Measurements from ENCODE around the gene WNT7A. TPM values are rescaled to one million over a fixed set of nuclear protein-coding genes. Genes with fewer than 3 reads are reported as not detected.
A peak's percentile ranks its signal among the peaks of the same experiment; 100 is the strongest.

Gene WNT7A
- total RNA-seq, 1 donor from 2014 or later = not detected

DNA sequence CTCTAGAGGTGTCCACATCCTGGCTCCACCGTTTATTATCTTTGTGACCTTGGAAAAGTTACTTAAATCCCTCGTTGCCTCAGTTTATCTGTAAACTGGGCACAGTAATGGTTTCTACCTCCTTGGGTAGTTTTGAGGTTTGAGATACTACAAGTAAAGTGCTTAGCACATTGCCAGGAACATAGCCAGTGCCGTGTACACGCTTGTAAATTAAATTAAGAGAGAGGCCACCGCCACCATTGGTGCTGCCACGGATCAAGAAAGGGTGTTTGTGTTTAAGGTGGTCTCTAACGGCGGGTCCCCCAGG, 5.8 kb upstream of the WNT7A start:
- DNase-seq (ENCODE audit: low spot score) = no peak

- DNase-seq (ENCODE audit: low spot score) = peak; percentile 39
Measured at GRCh38 chr3:13884851-13885703, 5.2 kb upstream of the WNT7A start.

GRCh38 chr3:13883681-13884080, 3.8 kb upstream of the WNT7A start:
- no peak for DNase-seq (ENCODE audit: low spot score)

DNA sequence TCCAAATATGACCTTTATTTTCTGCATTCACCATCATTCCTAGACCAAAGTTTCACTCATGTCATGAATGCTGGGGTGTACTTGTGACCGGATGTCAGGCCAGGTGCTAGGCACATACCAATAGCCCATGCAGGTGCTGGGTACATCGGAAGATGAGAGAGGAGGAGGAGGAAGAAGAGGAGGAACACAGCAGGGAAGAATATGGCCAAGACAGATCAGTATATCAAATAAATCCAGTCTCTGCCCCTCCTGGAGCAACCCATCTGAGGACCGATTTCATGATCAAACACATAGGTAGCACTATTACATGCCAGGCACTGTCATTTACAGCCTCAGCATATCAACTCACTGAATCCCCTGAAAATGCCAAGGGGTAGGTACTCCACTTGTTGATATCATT, 3.0 kb upstream of the WNT7A start:
- peak; percentile 49 for DNase-seq (ENCODE audit: low spot score)

GRCh38 chr3:13881536-13882410, 1.9 kb upstream of the WNT7A start:
- peak; percentile 59 for DNase-seq (ENCODE audit: low spot score)

GRCh38 chr3:13880811-13881156, 913 bp upstream of the WNT7A start:
- peak; percentile 89 for DNase-seq (ENCODE audit: low spot score)

DNA sequence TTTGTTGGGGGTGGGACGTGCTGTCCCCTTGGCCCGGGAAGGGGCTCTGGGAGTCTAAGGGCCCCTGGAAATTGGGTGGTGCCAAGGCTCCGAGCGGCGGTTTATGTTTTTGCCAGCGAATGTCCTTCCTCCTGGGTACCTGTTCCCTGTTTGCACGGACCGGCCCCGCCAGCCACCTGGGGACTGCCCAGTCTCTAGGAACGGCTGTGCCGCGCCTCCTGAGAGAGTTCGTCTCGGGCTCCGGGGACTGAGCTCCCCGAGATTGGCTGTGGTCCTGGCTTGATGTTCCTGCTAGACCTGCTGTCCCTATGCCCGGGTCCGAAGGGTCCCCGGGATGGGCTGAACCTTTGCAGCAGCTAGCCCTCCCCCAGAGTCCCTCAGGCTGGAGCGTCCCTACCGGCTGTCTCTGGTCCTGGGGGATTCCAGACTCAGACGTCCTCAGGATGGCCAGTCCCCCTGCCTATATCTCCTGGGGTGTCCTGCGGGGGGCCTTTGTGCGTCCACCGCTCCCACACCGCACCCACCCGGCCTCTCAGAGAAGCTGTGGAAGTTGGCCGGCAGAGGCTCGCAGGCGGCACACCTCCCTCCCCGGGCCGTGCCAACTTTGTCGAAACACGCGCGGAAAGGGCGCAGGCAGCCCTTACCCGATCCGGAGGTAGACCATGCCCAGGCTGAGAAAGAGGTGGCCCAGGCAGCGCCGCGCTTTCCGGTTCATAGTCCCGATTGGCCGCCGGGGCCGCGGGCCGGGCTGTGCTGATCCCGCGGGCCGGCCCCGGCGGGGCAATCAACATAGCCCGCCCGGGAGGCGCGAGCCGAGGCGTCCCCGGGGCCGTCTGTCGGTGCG, 547 bp downstream of the WNT7A start:
- DNase-seq (ENCODE audit: low spot score) = peak; percentile 83

- peak; percentile 86 for DNase-seq (ENCODE audit: low spot score)
Measured at GRCh38 chr3:13878281-13879101, 1.4 kb downstream of the WNT7A start.

GRCh38 chr3:13877911-13878280, 2.0 kb downstream of the WNT7A start:
- peak; percentile 84 for DNase-seq (ENCODE audit: low spot score)

- DNase-seq (ENCODE audit: low spot score) = peak; percentile 33
Measured at GRCh38 chr3:13876451-13877100, 3.3 kb downstream of the WNT7A start.

DNA sequence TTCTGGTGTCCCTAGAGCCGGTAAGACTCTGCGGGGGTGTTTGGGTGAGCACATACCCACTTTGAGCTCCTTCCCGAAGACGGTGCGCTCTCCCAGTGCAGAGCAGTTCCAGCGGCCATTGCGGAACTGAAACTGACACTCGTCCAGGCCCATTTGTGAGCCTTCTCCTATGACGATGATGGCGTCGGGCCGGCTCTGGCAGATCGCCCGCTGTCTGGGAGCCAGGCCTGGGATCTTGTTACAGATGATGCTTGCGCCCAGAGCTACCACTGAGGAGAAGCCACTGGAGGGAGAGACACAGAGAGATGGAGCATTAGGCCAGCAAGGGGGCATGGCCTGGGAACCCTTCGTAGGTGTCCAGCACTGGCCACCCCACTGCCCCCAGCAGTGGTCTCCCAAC, 5.0 kb downstream of the WNT7A start:
- DNase-seq (ENCODE audit: low spot score) = no peak

DNA sequence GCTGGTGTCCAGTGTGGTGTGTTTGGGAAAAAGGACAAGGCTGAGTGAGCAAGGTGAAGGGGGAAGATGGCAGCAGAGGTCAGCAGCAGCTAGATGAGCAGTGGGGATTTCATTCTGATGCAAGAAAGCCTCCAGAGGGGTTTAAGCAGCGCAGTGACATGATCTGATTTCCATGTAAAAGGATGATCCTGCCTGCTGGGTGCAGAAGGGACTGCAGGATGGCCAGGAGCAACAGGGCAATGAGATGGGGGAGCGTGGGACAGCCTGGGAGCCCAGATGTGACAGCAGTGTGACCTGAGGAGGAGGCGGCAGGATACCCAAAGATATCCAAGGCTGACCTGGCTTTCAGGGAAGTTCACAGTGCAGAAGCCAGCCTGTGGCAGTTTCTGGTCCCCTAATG, 6.1 kb downstream of the WNT7A start:
- DNase-seq (ENCODE audit: low spot score) = no peak

DNA sequence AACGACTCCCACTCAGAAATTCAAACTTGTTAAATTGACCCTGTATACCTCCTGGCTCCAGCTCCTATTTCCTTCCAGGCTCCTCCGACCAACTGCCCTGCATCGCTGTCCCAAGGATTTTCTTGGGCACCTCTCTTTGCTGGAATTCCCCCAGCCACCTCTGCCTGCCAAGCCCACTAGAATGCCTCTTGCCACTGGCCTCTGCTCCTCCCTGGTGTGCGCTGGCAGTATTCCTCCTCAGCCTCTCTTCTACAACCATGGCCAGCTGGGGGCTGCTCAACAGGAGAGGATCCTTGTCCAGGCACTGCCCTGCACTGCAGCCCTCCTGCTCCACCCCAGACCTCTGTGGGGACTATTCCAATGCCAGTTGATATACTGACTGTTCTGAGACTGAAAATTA, 7.4 kb downstream of the WNT7A start:
- DNase-seq (ENCODE audit: low spot score) = no peak

GRCh38 chr3:13871791-13872190, 8.1 kb downstream of the WNT7A start:
- no peak for DNase-seq (ENCODE audit: low spot score)

DNA sequence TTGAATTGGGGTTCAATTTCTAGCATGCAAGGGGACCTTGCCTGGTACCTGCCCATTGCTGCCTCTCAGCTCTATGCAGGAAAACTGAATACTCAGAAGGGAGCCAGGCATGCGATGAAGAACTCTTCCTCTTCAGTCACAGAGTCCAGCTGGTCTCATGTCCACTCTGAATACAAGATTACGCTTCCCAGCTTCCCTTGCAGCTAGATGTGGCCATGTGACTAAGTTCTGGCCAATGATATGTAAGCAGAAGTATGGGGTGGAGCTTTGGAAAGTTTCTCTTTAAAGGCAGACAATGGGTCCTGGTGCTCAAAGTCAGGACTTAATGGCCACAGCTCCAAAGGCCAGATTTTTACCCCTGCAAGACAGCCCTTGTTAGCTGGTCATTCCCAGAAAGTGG, 9.0 kb downstream of the WNT7A start:
- DNase-seq (ENCODE audit: low spot score) = no peak

GRCh38 chr3:13869761-13870343, 10.0 kb downstream of the WNT7A start:
- no peak for DNase-seq (ENCODE audit: low spot score)

- DNase-seq (ENCODE audit: low spot score) = no peak
Measured at GRCh38 chr3:13868844-13869724, 10.8 kb downstream of the WNT7A start.

DNA sequence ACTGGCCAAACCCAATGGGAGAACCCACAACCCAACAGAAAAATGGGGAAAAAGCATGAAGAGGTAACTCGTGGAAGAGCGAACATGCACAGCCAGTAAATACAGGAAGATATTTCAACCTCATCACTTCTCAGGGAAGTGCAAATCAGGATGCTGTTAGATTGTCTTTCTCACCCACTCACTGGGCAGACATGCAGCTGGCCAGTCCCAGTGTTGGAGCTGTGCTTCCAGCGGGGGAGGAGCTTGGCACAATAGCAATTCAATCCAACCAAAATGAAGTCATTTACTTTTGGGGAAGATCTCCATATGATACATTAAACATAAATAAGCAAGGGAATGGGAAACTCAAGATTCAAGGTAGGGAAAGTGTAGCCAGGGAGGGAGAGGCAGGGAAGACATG, 12.1 kb downstream of the WNT7A start:
- DNase-seq (ENCODE audit: low spot score) = no peak

All from mesenteric fat pad (tissue), 1 donor.